Nephron progenitor cell (in vitro differentiated cells): ENCODE measurements around the gene ITGA3.

Experiments used
- DNase-seq: peaks from one replicate; pipeline ENCODE4 v3.0.0; 2021
- H3K27ac Mint-ChIP-seq: 2 replicates; pipeline ENCODE4 v1.8.0; 2021; ENCODE audit warnings: mild to moderate bottlenecking, moderate library complexity, mixed read lengths
- H3K27me3 Mint-ChIP-seq: 2 replicates; pipeline ENCODE4 v1.8.0; 2021; ENCODE audit warnings: mild to moderate bottlenecking, low read depth, mixed read lengths; ENCODE audit not compliant: poor library complexity
- H3K36me3 Mint-ChIP-seq: 2 replicates; pipeline ENCODE4 v1.8.0; 2021; ENCODE audit warnings: low read depth, mixed read lengths
- H3K4me1 Mint-ChIP-seq: 2 replicates; pipeline ENCODE4 v1.8.0; 2021; ENCODE audit warnings: mixed read lengths
- H3K4me3 Mint-ChIP-seq: 2 replicates; pipeline ENCODE4 v1.8.0; 2021; ENCODE audit warnings: mild to moderate bottlenecking, moderate library complexity, mixed read lengths
- H3K9me3 Mint-ChIP-seq: 2 replicates; pipeline ENCODE4 v1.8.0; 2021; ENCODE audit warnings: mild to moderate bottlenecking, moderate library complexity, mixed read lengths
- TF ChIP-seq, protein P1 (sequence below): fragments of 200-600 bp; sonication (generic); IDR thresholded peaks from 2 replicates; pipeline ENCODE4 v1.5.0; 2021; ENCODE audit warnings: antibody characterized with exemption

The ITGA3 gene

DNA sequence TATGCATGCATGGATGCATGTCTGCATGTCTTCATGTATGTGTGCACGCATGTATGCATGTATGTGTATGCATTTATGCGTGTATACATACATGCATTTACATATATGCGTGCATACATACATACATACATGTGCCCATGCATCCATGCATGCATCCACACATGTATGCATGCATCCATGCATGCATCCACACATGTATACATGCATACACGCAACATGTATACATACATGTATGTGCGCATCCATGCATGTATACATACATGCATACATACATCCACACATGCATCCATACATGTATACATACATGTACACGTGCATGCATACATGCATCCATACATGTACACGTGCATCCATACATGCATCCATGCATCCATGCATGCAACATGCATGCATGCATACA is 31.1 kb upstream of the ITGA3 start:
- Mint-ChIP-seq H3K27ac (no peak overlapping the region), H3K36me3 (no peaks in the 10 kb centered on the region), H3K4me1 (peaks cover 25% of the 10 kb centered on the region), H3K9me3 (no peaks in the 10 kb centered on the region), H3K4me3 (no peak overlapping the region), H3K27me3 (peaks cover 29% of the 10 kb centered on the region)
- no peak for DNase-seq
- TF ChIP-seq, protein P1, sequence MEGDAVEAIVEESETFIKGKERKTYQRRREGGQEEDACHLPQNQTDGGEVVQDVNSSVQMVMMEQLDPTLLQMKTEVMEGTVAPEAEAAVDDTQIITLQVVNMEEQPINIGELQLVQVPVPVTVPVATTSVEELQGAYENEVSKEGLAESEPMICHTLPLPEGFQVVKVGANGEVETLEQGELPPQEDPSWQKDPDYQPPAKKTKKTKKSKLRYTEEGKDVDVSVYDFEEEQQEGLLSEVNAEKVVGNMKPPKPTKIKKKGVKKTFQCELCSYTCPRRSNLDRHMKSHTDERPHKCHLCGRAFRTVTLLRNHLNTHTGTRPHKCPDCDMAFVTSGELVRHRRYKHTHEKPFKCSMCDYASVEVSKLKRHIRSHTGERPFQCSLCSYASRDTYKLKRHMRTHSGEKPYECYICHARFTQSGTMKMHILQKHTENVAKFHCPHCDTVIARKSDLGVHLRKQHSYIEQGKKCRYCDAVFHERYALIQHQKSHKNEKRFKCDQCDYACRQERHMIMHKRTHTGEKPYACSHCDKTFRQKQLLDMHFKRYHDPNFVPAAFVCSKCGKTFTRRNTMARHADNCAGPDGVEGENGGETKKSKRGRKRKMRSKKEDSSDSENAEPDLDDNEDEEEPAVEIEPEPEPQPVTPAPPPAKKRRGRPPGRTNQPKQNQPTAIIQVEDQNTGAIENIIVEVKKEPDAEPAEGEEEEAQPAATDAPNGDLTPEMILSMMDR: no peak

DNA sequence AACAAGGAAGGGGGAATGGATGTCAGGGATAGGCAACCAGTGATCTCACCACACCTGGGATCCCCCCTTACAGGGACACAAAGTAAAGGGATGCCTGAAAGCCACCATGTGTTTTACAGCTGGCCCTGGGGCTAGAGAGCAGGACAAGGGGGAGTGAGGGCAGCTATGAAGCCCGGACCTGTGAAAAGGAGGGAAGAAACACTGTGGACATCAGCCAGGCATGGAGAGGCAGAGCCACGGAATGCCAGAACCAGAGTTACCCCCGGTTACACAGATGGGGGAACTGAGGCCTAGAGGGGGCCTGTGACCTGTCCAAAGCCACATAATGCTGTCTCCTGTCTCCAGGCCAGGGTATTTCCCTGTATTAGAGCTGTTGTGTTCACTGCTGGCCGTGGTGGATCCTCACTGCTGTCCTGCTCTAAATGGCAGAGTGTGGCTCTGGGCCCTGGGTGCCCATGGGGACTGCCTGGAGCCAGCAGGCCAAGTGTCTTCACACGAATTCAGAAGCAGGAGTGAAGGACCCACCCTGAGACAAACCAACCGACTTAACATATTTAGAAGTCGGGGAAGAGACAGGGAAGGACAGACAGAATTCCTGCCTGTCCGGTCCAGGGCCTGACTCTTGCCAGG is 29.7 kb upstream of the ITGA3 start:
- peaks cover 22% of the 10 kb centered on the region for H3K27me3 Mint-ChIP-seq
- no peak overlapping the region for H3K27ac Mint-ChIP-seq
- no peaks in the 10 kb centered on the region for H3K36me3 Mint-ChIP-seq
- TF ChIP-seq, protein P1: no peak
- DNase-seq: no peak
- peaks cover 25% of the 10 kb centered on the region for H3K4me1 Mint-ChIP-seq
- H3K9me3 Mint-ChIP-seq: no peaks in the 10 kb centered on the region
- H3K4me3 Mint-ChIP-seq: no peak overlapping the region

DNA sequence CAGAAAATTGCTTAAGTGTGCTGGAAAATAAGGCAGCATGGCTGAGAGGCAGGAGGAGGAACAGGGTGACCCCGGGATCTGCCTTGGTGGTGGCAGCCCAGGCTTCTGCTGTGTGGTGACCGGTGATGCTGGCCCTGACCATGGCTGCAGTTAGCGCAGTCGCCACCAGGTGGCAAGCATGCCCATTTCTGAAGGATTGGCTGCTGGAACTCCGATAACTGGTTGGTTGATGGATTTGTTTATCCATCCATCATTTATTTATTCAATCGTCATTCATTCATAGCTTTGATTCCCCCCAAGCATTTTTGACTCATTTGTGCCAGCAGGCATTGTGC is 29.1 kb upstream of the ITGA3 start:
- DNase-seq: peak; percentile 93
- peaks cover 16% of the 10 kb centered on the region for H3K27me3 Mint-ChIP-seq
- TF ChIP-seq, protein P1: peak; percentile 95
- H3K27ac Mint-ChIP-seq: no peak overlapping the region
- H3K9me3 Mint-ChIP-seq: no peaks in the 10 kb centered on the region
- H3K4me1 Mint-ChIP-seq: peaks cover 25% of the 10 kb centered on the region
- no peaks in the 10 kb centered on the region for H3K36me3 Mint-ChIP-seq
- no peak overlapping the region for H3K4me3 Mint-ChIP-seq

DNA sequence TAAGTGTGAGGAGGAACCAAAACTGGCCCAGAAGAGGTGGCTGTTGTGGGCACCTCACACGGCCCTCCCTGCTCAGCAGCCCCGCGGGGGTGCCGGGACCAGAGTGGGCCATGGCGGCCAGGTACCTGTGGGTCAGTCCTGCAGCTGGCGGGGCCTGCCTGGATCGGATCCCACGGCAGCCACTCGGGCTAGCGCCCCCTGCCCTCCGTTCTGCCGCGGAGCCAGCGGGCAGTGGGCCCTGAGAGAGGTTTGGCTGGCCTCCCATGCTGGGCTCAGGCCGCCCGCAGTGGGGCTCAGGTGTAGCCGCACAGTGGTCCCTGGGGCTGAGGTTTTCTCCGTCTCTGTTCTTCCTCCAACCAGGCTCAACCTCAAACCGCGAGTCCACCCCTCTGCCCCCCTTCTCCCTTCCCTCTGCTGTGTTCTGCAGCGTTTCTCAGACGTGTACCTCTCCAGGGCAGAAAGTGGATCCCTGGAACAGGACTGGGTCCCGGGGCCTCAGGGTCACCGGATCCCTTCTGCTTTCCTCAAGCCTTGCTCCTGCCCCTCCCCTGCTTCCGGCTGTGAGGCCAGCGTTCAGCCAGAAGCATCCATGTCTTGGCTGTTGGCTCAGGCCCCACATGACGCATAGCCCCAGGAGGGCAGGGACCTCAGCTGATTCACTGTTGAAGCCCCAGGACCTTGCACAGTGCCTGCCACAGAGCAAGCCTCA is 28.6 kb upstream of the ITGA3 start:
- Mint-ChIP-seq H3K9me3 (no peaks in the 10 kb centered on the region), H3K27me3 (peaks cover 11% of the 10 kb centered on the region), H3K4me1 (peaks cover 25% of the 10 kb centered on the region), H3K27ac (no peak overlapping the region), H3K36me3 (no peaks in the 10 kb centered on the region), H3K4me3 (no peak overlapping the region)
- TF ChIP-seq, protein P1: peak; percentile 39
- DNase-seq: peak; percentile 22

DNA sequence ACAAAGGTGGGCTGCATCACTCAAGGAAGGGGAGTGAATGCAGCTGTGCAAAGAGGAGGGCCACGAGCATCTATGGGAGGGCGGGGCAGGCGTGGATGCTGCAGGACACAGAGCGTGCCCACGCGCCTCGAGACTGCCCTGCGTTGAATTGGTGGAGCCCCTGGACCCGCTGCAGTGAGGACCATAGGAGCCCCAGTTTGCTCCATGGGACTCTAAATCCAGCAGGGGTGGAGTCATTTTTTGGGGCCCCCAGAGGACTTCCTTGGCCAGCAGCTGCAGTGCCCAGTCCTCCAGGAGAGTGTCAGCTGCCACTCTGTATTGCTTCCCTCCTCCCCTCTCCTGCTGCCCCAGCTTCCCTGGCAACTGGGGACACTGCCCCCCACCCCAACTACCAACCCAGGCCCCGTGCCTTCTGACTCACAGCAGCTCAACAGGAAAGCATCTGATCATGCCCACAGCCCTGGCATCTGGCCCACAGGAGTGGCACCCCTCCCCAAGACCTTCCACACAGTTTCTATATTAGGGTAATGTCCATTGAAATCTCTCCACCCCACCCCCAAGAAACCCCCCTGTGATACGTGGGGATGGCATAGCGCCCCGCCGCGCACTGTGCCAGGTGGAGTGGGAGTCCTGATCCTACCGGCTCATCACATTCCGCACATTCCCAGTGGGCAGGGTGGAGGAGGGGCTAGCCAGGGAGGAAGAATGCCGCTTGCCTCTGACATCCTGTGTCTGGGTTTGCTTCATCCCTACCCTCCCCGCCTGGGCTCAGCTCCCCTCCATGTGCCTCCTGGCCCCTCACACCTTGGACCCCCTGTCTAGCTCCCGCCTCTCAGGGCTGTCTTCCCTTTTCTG is 27.8 kb upstream of the ITGA3 start:
- H3K4me3 Mint-ChIP-seq: peak overlapping the region; percentile 18
- H3K9me3 Mint-ChIP-seq: no peaks in the 10 kb centered on the region
- no peaks in the 10 kb centered on the region for H3K36me3 Mint-ChIP-seq
- H3K4me1 Mint-ChIP-seq: peaks cover 25% of the 10 kb centered on the region
- TF ChIP-seq, protein P1: no peak
- no peak overlapping the region for H3K27ac Mint-ChIP-seq
- peak; percentile 64 for DNase-seq
- peaks cover 8% of the 10 kb centered on the region for H3K27me3 Mint-ChIP-seq
